Hepatocyte (in vitro differentiated cells): ENCODE measurements around the gene PPP1R17.

Experiments used
- EZH2 ChIP-seq: fragments of 200-600 bp; sonication (generic); IDR thresholded peaks from 2 replicates; pipeline ENCODE4 v1.6.1; 2016; ENCODE audit warnings: antibody characterized with exemption, mild to moderate bottlenecking, borderline replicate concordance
- EZH2phosphoT487 ChIP-seq: fragments of 200-600 bp; sonication (generic); IDR thresholded peaks from one replicate; pipeline ENCODE4 v1.6.1; 2018; ENCODE audit warnings: antibody characterized with exemption, mild to moderate bottlenecking, low read depth, moderate library complexity; ENCODE audit not compliant: unreplicated experiment, severe bottlenecking
- TF ChIP-seq, protein P1 (sequence below): fragments of 200-600 bp; sonication (generic); IDR thresholded peaks from 2 replicates; pipeline ENCODE4 v1.5.1; 2016; ENCODE audit warnings: antibody characterized with exemption, mild to moderate bottlenecking; ENCODE audit not compliant: poor library complexity

GRCh38 chr7:31688996-31689395 is 2.0 kb downstream of the PPP1R17 start:
- TF ChIP-seq EZH2, result no peak
- TF ChIP-seq, protein P1, sequence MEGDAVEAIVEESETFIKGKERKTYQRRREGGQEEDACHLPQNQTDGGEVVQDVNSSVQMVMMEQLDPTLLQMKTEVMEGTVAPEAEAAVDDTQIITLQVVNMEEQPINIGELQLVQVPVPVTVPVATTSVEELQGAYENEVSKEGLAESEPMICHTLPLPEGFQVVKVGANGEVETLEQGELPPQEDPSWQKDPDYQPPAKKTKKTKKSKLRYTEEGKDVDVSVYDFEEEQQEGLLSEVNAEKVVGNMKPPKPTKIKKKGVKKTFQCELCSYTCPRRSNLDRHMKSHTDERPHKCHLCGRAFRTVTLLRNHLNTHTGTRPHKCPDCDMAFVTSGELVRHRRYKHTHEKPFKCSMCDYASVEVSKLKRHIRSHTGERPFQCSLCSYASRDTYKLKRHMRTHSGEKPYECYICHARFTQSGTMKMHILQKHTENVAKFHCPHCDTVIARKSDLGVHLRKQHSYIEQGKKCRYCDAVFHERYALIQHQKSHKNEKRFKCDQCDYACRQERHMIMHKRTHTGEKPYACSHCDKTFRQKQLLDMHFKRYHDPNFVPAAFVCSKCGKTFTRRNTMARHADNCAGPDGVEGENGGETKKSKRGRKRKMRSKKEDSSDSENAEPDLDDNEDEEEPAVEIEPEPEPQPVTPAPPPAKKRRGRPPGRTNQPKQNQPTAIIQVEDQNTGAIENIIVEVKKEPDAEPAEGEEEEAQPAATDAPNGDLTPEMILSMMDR, result no peak
- TF ChIP-seq EZH2phosphoT487, result no peak
